ENCODE results near the gene DNAJC5G.

Gene DNAJC5G

GRCh38 chr2:27236136-27236535 lies 39.1 kb upstream of the DNAJC5G start:
- no peak for TF ChIP-seq CTCF (IDR thresholded peaks at IDR 0.05)
- intact Hi-C loops (cut with DNase I; ENCODE audit: low total_unique reads) = no loop called here
- no peaks in the 10 kb centered on the region for H3K4me1 ChIP-seq
- no peak for DNase-seq
- no peaks in the 10 kb centered on the region for H3K27me3 ChIP-seq
- no peak overlapping the region for H3K4me3 ChIP-seq
- H3K9me3 ChIP-seq = no peaks in the 10 kb centered on the region
- peaks cover 91 to 100% (median 98%) of the 10 kb centered on the region in 3 donors for H3K36me3 ChIP-seq
- no peak overlapping the region for H3K27ac ChIP-seq

DNA sequence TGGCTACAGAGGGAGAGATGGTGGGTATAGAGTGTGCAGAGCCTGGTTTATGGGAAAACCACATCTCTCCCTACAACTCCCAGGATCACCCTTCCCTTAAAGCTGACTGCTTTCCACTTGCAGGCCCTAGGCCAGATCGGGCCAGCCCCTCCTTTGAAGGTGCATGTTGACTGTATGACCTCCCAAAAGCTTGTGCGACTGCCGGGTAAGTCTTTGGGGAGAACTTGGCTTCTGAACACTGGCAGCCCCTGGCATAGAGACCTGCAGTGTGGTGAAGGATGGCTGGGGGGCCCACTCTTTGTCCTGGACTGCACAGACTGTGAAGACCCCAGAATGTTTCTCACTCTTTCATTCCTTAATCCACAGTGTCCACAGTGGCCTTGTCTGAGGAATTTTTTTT lies 38.6 kb upstream of the DNAJC5G start:
- Histone ChIP-seq H3K27ac (no peak overlapping the region), H3K4me1 (no peaks in the 10 kb centered on the region), H3K4me3 (no peak overlapping the region), H3K9me3 (no peaks in the 10 kb centered on the region), H3K36me3 (peaks cover 90 to 100% (median 98%) of the 10 kb centered on the region in 3 donors), H3K27me3 (no peaks in the 10 kb centered on the region)
- no peak for DNase-seq
- no peak for TF ChIP-seq CTCF (IDR thresholded peaks at IDR 0.05)
- intact Hi-C loops (cut with DNase I; ENCODE audit: low total_unique reads) = no loop called here

DNA sequence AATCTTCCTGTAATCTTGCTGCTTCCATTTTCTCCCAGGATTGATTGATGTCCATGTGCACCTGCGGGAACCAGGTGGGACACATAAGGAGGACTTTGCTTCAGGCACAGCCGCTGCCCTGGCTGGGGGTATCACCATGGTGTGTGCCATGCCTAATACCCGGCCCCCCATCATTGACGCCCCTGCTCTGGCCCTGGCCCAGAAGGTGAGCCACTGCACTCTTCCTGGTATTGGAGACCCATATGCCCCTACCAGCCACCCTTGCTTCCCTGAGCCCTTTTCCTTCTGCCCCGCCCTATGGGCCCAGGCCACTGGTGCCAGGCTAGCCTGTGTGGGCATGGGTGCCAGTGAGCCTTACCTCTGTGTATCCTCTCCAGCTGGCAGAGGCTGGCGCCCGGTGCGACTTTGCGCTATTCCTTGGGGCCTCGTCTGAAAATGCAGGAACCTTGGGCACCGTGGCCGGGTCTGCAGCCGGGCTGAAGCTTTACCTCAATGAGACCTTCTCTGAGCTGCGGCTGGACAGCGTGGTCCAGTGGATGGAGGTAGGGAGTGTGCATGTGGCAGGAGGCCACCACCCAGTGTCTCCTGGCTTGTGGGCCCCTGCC lies 37.8 kb upstream of the DNAJC5G start:
- TF ChIP-seq CTCF (IDR thresholded peaks at IDR 0.05) = no peak
- Histone ChIP-seq H3K4me3 (no peak overlapping the region), H3K4me1 (no peaks in the 10 kb centered on the region), H3K36me3 (peaks cover 89 to 100% (median 98%) of the 10 kb centered on the region in 3 donors), H3K9me3 (no peaks in the 10 kb centered on the region), H3K27ac (no peak overlapping the region), H3K27me3 (no peaks in the 10 kb centered on the region)
- no peak for DNase-seq
- intact Hi-C loops (cut with DNase I; ENCODE audit: low total_unique reads) = no loop called here

DNA sequence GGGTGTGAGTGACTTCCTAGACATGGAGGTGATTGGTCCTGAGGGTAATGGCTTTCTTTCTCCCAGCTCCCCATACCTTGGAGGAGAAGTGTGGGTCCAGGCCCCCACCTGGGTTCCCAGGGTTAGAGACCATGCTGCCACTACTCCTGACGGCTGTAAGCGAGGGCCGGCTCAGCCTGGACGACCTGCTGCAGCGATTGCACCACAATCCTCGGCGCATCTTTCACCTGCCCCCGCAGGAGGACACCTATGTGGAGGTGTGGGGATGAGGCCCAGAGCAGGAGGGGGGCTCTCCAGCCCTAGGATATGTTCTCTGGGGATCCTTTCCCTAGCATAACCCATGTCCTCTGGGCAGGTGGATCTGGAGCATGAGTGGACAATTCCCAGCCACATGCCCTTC lies 36.3 kb upstream of the DNAJC5G start:
- intact Hi-C loops (cut with DNase I; ENCODE audit: low total_unique reads) = no loop called here
- Histone ChIP-seq H3K36me3 (peaks cover 88 to 100% (median 97%) of the 10 kb centered on the region in 3 donors), H3K4me3 (no peak overlapping the region)

DNA sequence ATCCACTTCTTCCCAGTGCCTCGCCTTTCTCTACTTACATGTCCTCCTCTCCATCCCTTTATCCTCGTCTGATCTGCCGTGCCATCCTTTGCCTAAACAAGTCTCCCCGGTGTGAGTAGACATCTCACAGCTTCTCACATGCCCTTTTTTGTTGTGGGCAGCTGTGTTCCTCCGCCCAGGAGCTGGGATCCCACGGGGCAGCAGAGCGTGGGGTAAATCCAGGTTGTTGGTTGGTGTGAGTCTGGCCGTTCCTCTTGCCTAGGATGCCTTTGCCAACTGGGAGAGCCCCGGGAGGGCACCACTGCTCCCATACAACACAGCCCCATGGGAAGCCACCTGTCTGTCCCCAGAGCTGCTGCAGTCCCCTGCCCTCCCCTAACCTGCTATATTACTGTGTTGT lies 34.8 kb upstream of the DNAJC5G start:
- intact Hi-C loops (cut with DNase I; ENCODE audit: low total_unique reads) = no loop called here
- DNase-seq = no peak
- Histone ChIP-seq H3K4me1 (no peaks in the 10 kb centered on the region), H3K27ac (no peak overlapping the region), H3K9me3 (no peaks in the 10 kb centered on the region), H3K4me3 (no peak overlapping the region), H3K27me3 (no peaks in the 10 kb centered on the region), H3K36me3 (peaks cover 75 to 97% (median 92%) of the 10 kb centered on the region in 3 donors)
- no peak for TF ChIP-seq CTCF (IDR thresholded peaks at IDR 0.05)

More for the DNA sequence above, 36.3 kb upstream of the DNAJC5G start:
- no peaks in the 10 kb centered on the region for H3K9me3 ChIP-seq
- no peaks in the 10 kb centered on the region for H3K27me3 ChIP-seq
- no peak for TF ChIP-seq CTCF (IDR thresholded peaks at IDR 0.05)
- DNase-seq = no peak
- H3K4me1 ChIP-seq = no peaks in the 10 kb centered on the region
- H3K27ac ChIP-seq = no peak overlapping the region
